HTERT RPE-1 (cell line): ENCODE results near the gene SAC3D1.

Experiments used
- in situ Hi-C: fragments of 300-500 bp; cut with MboI; formaldehyde crosslinking; loops from 4 replicates; pipeline ENCODE4 v1.14.3; 2020; ENCODE audit warnings: low sequenced_read_pairs

The SAC3D1 gene

DNA sequence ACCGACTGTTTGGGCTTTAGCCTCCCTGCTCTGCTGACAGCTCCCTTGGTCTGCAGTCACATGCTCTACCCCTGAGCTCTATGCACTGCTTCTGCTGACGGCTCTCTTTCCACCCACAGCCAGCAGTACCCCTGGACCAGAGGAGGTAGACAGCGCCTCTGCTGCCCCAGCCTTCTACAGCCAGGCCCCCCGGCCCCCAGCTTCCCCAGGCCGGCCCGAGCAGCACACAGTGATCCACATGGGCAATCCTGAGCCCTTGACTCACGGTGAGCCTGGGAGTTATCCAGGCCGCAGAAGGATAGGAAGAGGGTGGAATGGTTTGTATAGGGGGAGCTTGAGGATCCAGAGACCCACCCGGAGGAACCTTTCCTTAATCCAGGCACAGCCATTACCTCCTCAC, 45.8 kb downstream of the SAC3D1 start:
- in situ Hi-C loops, result no loop called here

DNA sequence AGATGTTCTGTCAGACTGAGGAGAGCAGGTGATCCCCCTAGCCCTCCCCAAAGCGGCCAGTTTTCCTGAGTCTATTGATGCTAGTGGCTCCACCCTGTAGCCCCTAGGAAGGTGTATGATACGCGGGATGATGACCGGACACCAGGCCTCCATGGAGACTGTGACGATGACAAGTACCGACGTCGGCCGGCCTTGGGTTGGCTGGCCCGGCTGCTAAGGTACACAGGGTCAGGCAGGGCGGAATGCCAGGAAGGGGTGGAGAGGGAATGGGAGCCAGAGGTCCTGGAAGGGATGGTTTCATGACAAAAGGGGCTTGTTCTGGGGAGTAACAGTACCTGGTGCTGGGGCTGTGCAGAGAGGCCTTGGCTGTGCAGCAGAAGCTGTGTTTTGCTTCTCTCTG, 46.2 kb downstream of the SAC3D1 start:
- in situ Hi-C loops, result no loop called here

GRCh38 chr11:65087827-65088226, 46.8 kb downstream of the SAC3D1 start:
- in situ Hi-C loops, result no loop called here

DNA sequence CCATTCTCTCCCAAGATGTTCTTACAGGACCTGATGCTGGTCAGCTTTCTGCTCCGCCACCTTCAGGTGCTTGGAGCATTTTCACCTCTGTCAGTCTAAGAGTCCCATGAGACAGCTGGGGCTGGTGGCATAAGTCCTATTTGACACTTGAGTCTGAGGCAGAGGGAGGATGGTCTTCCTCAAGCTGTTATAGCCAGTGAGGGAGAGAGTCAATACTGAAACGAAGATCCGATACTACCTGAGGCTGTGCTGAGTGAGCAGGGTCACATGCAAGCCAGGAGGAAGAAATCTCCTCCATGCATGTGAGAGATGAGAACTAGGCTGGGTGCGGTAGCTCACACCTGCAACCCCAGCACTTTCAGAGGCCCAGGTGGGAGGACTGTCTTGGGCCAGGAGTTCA, 48.6 kb downstream of the SAC3D1 start:
- in situ Hi-C loops, result no loop called here

DNA sequence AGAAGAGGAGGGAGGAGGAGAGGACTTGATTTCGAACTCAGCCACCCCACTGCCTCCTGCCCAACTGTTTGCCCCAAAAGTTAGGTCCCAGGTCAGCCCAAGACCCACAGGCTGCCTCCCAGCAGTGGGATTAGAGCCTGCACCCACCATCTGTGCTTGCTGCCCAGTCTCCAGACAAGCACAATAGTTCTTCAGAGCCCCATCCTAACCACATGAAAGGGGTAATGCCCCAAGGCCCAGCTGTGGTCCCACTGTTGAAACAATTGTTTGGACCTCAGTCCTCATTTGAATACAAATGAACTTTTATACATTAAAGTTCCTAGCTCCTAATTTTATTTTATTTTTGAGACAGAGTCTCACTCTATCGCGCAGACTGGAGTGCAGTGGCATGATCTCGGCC, 49.6 kb downstream of the SAC3D1 start:
- in situ Hi-C loops, result no loop called here
